ENCODE data around the gene RFFL. TPM values are rescaled to one million over a fixed set of nuclear protein-coding genes. Genes with fewer than 3 reads are reported as not detected.

RFFL gene
- total RNA-seq, 1 donor from 2014 or later: 2.1 TPM

- peak overlapping the region in 1 of 3 donors; percentile 47 for H3K9ac ChIP-seq (ENCODE audit: low read depth in 1 of 3, low read length in 3 of 3)
- no peaks in the 10 kb centered on the region for H3K9me3 ChIP-seq (ENCODE audit: control insufficient read depth in 3 of 3, low read length in 3 of 3)
- peaks cover 8 to 17% (median 13%) of the 10 kb centered on the region in 3 donors for H3K4me1 ChIP-seq (ENCODE audit: control insufficient read depth in 3 of 3, insufficient read depth in 3 of 3, low read length in 3 of 3)
- no peak overlapping the region for H3K4me3 ChIP-seq (ENCODE audit: low read length in 3 of 3)
- H3K36me3 ChIP-seq (ENCODE audit: control insufficient read depth in 3 of 3, insufficient read depth in 3 of 3, low read length in 3 of 3): peaks cover 71 to 84% (median 73%) of the 10 kb centered on the region in 3 donors
- no peaks in the 10 kb centered on the region for H3K27me3 ChIP-seq (ENCODE audit: control insufficient read depth in 3 of 3, insufficient read depth in 3 of 3, low read length in 3 of 3)
- peak overlapping the region; percentile 43 for H3K27ac ChIP-seq (ENCODE audit: low read depth, low read length)
These were observed 65.3 kb downstream of the RFFL start for GRCh38 chr17:34998205-34998604.

GRCh38 chr17:34997355-34997862, 66.1 kb downstream of the RFFL start:
- H3K36me3 ChIP-seq (ENCODE audit: control insufficient read depth in 3 of 3, insufficient read depth in 3 of 3, low read length in 3 of 3): peaks cover 71 to 84% (median 73%) of the 10 kb centered on the region in 3 donors
- no peak overlapping the region for H3K4me3 ChIP-seq (ENCODE audit: low read length in 3 of 3)
- H3K27ac ChIP-seq (ENCODE audit: low read depth, low read length): peak overlapping the region; percentile 43
- H3K9ac ChIP-seq (ENCODE audit: low read depth in 1 of 3, low read length in 3 of 3): peak overlapping the region in 1 of 3 donors; percentile 47
- H3K9me3 ChIP-seq (ENCODE audit: control insufficient read depth in 3 of 3, low read length in 3 of 3): no peaks in the 10 kb centered on the region
- peaks cover 8 to 17% (median 13%) of the 10 kb centered on the region in 3 donors for H3K4me1 ChIP-seq (ENCODE audit: control insufficient read depth in 3 of 3, insufficient read depth in 3 of 3, low read length in 3 of 3)
- no peaks in the 10 kb centered on the region for H3K27me3 ChIP-seq (ENCODE audit: control insufficient read depth in 3 of 3, insufficient read depth in 3 of 3, low read length in 3 of 3)

GRCh38 chr17:34996422-34997285, 66.9 kb downstream of the RFFL start:
- H3K9ac ChIP-seq (ENCODE audit: low read depth in 1 of 3, low read length in 3 of 3): no peak overlapping the region
- no peaks in the 10 kb centered on the region for H3K27me3 ChIP-seq (ENCODE audit: control insufficient read depth in 3 of 3, insufficient read depth in 3 of 3, low read length in 3 of 3)
- no peaks in the 10 kb centered on the region for H3K9me3 ChIP-seq (ENCODE audit: control insufficient read depth in 3 of 3, low read length in 3 of 3)
- H3K4me1 ChIP-seq (ENCODE audit: control insufficient read depth in 3 of 3, insufficient read depth in 3 of 3, low read length in 3 of 3): peaks cover 8 to 17% (median 13%) of the 10 kb centered on the region in 3 donors
- H3K36me3 ChIP-seq (ENCODE audit: control insufficient read depth in 3 of 3, insufficient read depth in 3 of 3, low read length in 3 of 3): peaks cover 73 to 84% (median 74%) of the 10 kb centered on the region in 3 donors
- no peak overlapping the region for H3K27ac ChIP-seq (ENCODE audit: low read depth, low read length)
- no peak overlapping the region for H3K4me3 ChIP-seq (ENCODE audit: low read length in 3 of 3)

- H3K27me3 ChIP-seq (ENCODE audit: control insufficient read depth in 3 of 3, insufficient read depth in 3 of 3, low read length in 3 of 3): no peaks in the 10 kb centered on the region
- no peak overlapping the region for H3K27ac ChIP-seq (ENCODE audit: low read depth, low read length)
These were observed 70.5 kb downstream of the RFFL start for GRCh38 chr17:34993031-34993430.

GRCh38 chr17:34991606-34992005, 71.9 kb downstream of the RFFL start:
- Histone ChIP-seq H3K27ac (ENCODE audit: low read depth, low read length) (no peak overlapping the region), H3K27me3 (ENCODE audit: control insufficient read depth in 3 of 3, insufficient read depth in 3 of 3, low read length in 3 of 3) (no peaks in the 10 kb centered on the region), H3K9ac (ENCODE audit: low read depth in 1 of 3, low read length in 3 of 3) (no peak overlapping the region), H3K4me1 (ENCODE audit: control insufficient read depth in 3 of 3, insufficient read depth in 3 of 3, low read length in 3 of 3) (no peaks in the 10 kb centered on the region), H3K9me3 (ENCODE audit: control insufficient read depth in 3 of 3, low read length in 3 of 3) (no peaks in the 10 kb centered on the region), H3K4me3 (ENCODE audit: low read length in 3 of 3) (no peak overlapping the region), H3K36me3 (ENCODE audit: control insufficient read depth in 3 of 3, insufficient read depth in 3 of 3, low read length in 3 of 3) (peaks cover 53 to 87% (median 58%) of the 10 kb centered on the region in 3 donors)

More at GRCh38 chr17:34993031-34993430, 70.5 kb downstream of the RFFL start:
- Histone ChIP-seq H3K36me3 (ENCODE audit: control insufficient read depth in 3 of 3, insufficient read depth in 3 of 3, low read length in 3 of 3) (peaks cover 58 to 84% (median 63%) of the 10 kb centered on the region in 3 donors), H3K9ac (ENCODE audit: low read depth in 1 of 3, low read length in 3 of 3) (no peak overlapping the region), H3K9me3 (ENCODE audit: control insufficient read depth in 3 of 3, low read length in 3 of 3) (no peaks in the 10 kb centered on the region), H3K4me3 (ENCODE audit: low read length in 3 of 3) (no peak overlapping the region), H3K4me1 (ENCODE audit: control insufficient read depth in 3 of 3, insufficient read depth in 3 of 3, low read length in 3 of 3) (peaks cover 8 to 11% (median 10%) of the 10 kb centered on the region in 3 donors)

- H3K27me3 ChIP-seq (ENCODE audit: control insufficient read depth in 3 of 3, insufficient read depth in 3 of 3, low read length in 3 of 3): no peaks in the 10 kb centered on the region
- peaks cover 47 to 85% (median 57%) of the 10 kb centered on the region in 3 donors for H3K36me3 ChIP-seq (ENCODE audit: control insufficient read depth in 3 of 3, insufficient read depth in 3 of 3, low read length in 3 of 3)
- no peaks in the 10 kb centered on the region for H3K4me1 ChIP-seq (ENCODE audit: control insufficient read depth in 3 of 3, insufficient read depth in 3 of 3, low read length in 3 of 3)
- H3K9ac ChIP-seq (ENCODE audit: low read depth in 1 of 3, low read length in 3 of 3): no peak overlapping the region
- H3K27ac ChIP-seq (ENCODE audit: low read depth, low read length): no peak overlapping the region
- H3K4me3 ChIP-seq (ENCODE audit: low read length in 3 of 3): no peak overlapping the region
- no peaks in the 10 kb centered on the region for H3K9me3 ChIP-seq (ENCODE audit: control insufficient read depth in 3 of 3, low read length in 3 of 3)
These were observed 72.6 kb downstream of the RFFL start for GRCh38 chr17:34990921-34991365.

GRCh38 chr17:34989473-34989872, 74.0 kb downstream of the RFFL start:
- no peak overlapping the region for H3K9ac ChIP-seq (ENCODE audit: low read depth in 1 of 3, low read length in 3 of 3)
- H3K4me3 ChIP-seq (ENCODE audit: low read length in 3 of 3): no peak overlapping the region
- H3K27me3 ChIP-seq (ENCODE audit: control insufficient read depth in 3 of 3, insufficient read depth in 3 of 3, low read length in 3 of 3): no peaks in the 10 kb centered on the region
- H3K9me3 ChIP-seq (ENCODE audit: control insufficient read depth in 3 of 3, low read length in 3 of 3): no peaks in the 10 kb centered on the region
- H3K36me3 ChIP-seq (ENCODE audit: control insufficient read depth in 3 of 3, insufficient read depth in 3 of 3, low read length in 3 of 3): peaks cover 38 to 76% (median 43%) of the 10 kb centered on the region in 3 donors
- no peak overlapping the region for H3K27ac ChIP-seq (ENCODE audit: low read depth, low read length)
- H3K4me1 ChIP-seq (ENCODE audit: control insufficient read depth in 3 of 3, insufficient read depth in 3 of 3, low read length in 3 of 3): no peaks in the 10 kb centered on the region

GRCh38 chr17:34988644-34989043, 74.9 kb downstream of the RFFL start:
- no peak overlapping the region for H3K9ac ChIP-seq (ENCODE audit: low read depth in 1 of 3, low read length in 3 of 3)
- H3K4me1 ChIP-seq (ENCODE audit: control insufficient read depth in 3 of 3, insufficient read depth in 3 of 3, low read length in 3 of 3): no peaks in the 10 kb centered on the region
- peaks cover 30 to 68% (median 44%) of the 10 kb centered on the region in 3 donors for H3K36me3 ChIP-seq (ENCODE audit: control insufficient read depth in 3 of 3, insufficient read depth in 3 of 3, low read length in 3 of 3)
- H3K4me3 ChIP-seq (ENCODE audit: low read length in 3 of 3): no peak overlapping the region
- no peaks in the 10 kb centered on the region for H3K27me3 ChIP-seq (ENCODE audit: control insufficient read depth in 3 of 3, insufficient read depth in 3 of 3, low read length in 3 of 3)
- H3K27ac ChIP-seq (ENCODE audit: low read depth, low read length): no peak overlapping the region
- no peaks in the 10 kb centered on the region for H3K9me3 ChIP-seq (ENCODE audit: control insufficient read depth in 3 of 3, low read length in 3 of 3)

- H3K9me3 ChIP-seq (ENCODE audit: control insufficient read depth in 3 of 3, low read length in 3 of 3): no peaks in the 10 kb centered on the region
- peaks cover 19 to 56% (median 34%) of the 10 kb centered on the region in 3 donors for H3K36me3 ChIP-seq (ENCODE audit: control insufficient read depth in 3 of 3, insufficient read depth in 3 of 3, low read length in 3 of 3)
- H3K27ac ChIP-seq (ENCODE audit: low read depth, low read length): no peak overlapping the region
These were observed 76.3 kb downstream of the RFFL start for GRCh38 chr17:34987232-34987631.

More at GRCh38 chr17:34987232-34987631, 76.3 kb downstream of the RFFL start:
- Histone ChIP-seq H3K4me3 (ENCODE audit: low read length in 3 of 3) (no peak overlapping the region), H3K27me3 (ENCODE audit: control insufficient read depth in 3 of 3, insufficient read depth in 3 of 3, low read length in 3 of 3) (no peaks in the 10 kb centered on the region), H3K4me1 (ENCODE audit: control insufficient read depth in 3 of 3, insufficient read depth in 3 of 3, low read length in 3 of 3) (peaks cover 0 to 7% (median 4%) of the 10 kb centered on the region in 3 donors), H3K9ac (ENCODE audit: low read depth in 1 of 3, low read length in 3 of 3) (no peak overlapping the region)

Measured in skeletal muscle tissue (tissue), 4 donors.